Measurements from ENCODE around the gene PPP1R2C.

PPP1R2C gene

GRCh38 chrX:42748067-42748850, 29.7 kb downstream of the PPP1R2C start:
- no peak for DNase-seq (ENCODE audit: low read depth in 2 of 2)

DNA sequence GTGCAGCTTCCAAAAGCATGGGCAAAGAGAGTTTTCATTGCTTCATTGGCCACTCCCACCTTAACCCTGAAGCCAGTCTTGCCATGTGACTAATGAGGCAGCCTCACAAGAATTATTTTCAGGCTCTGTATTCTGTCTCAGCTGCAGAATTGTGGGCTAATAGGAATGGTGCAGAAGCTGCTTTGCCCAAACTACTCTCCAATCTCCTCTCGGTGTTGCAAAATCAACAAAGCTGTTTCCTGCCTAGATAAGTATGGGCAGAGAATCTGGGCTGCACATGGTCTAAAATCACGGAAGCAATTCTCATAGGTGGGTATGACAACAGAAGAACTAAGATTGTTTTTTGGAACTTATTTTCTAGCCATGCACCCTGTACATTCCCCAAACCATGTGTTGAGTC, 31.4 kb downstream of the PPP1R2C start:
- DNase-seq (ENCODE audit: low read depth in 2 of 2) = no peak

- DNase-seq (ENCODE audit: low read depth in 2 of 2) = no peak
These were observed 37.5 kb downstream of the PPP1R2C start for GRCh38 chrX:42740456-42740855.

DNA sequence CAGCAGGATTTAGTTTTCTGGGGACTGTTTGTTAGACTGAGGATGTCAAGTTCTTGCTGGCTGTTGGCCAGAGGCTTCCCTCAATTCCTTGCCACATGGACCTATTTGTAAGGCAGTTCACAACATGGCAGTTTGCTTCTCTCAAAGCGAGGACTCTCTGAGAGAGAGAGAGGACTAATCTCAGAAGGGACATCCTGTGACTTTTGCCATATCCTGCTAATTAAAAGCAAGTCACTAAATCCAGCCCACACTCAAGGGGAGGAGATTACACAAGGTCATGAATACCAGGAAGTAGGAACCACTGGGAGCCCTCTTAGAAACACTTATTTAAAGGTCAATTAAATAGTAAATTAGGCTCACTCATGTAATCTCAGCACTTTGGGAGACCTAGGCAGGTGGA, 38.2 kb downstream of the PPP1R2C start:
- DNase-seq (ENCODE audit: low read depth in 2 of 2) = no peak

- DNase-seq (ENCODE audit: low read depth in 2 of 2) = no peak
These were observed 38.7 kb downstream of the PPP1R2C start for GRCh38 chrX:42739258-42739657.

GRCh38 chrX:42738552-42738951, 39.4 kb downstream of the PPP1R2C start:
- DNase-seq (ENCODE audit: low read depth in 2 of 2) = no peak

DNA sequence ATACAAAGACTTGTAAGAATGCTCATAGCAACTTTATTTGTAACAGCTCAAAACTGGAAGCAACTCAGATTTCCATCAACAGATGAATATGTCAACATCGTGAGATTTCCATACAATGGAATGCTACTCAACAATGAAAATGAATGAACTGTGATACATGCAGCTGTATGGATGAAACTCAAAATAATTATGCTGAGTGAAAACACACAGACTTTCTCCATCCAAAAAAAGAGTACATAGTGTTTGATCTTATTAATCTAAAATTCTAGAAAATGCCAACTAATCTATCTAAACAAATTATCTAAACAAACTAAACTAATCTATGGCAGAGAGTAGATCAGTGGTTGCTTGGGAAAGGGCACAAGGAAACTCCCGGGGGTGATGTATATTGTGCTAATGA, 42.7 kb downstream of the PPP1R2C start:
- no peak for DNase-seq (ENCODE audit: low read depth in 2 of 2)

DNA sequence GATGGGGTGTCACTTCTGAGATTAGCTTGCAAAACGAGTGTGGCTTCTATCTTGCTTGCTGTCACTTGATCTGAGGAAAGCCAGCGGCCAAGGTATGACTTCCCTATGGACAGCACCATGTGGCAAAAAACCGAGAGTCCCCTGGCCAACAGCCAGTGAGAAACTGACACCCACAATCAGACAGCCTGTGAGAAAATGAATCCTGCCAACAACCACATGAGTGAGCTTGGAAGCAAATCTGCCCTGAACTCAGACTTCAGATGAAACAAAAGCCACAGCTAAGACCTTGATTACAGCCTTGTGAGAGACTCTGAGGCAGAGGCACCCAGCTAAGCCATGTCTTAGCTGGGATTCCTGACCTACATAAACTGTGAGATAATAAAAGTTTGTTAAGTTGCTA, 45.5 kb downstream of the PPP1R2C start:
- no peak for DNase-seq (ENCODE audit: low read depth in 2 of 2)
